ENCODE data around the gene ANXA2R. TPM values are rescaled to one million over a fixed set of nuclear protein-coding genes. Genes with fewer than 3 reads are reported as not detected.
A peak's percentile ranks its signal among the peaks of the same experiment; 100 is the strongest.

The ANXA2R gene
- total and polyA plus RNA-seq, 2 experiments from 2014 or later = 0.56 to 1.2 TPM

DNA sequence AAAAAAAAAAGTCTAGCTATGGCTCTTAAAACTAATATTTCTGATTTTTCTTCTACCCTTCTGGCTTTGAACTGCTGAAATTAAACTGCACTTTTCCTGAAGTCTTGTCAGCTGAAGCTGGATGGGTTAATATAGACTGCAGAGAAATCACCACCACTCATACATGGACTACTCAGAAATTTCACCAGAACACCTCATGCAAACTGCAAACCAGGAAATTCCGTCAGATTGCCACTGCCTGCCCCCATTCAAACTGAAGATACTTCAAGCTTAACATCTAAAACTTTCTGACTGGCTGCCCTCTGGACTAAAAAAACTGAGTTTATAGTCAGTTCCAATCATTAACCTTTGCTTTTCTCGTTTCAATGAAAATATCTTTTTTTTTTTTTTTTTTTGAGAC is 11.6 kb upstream of the ANXA2R start:
- H2AFZ ChIP-seq = no peak overlapping the region
- peaks cover 100% of the 10 kb centered on the region for H3K79me2 ChIP-seq (ENCODE audit: insufficient read depth)
- H3F3A ChIP-seq (ENCODE audit: insufficient read depth) = no peaks in the 10 kb centered on the region
- H3K27ac ChIP-seq = no peak overlapping the region
- no peaks in the 10 kb centered on the region for H3K9me2 ChIP-seq (ENCODE audit: insufficient read depth)
- DNase-seq = no peak
- H3K36me3 ChIP-seq (ENCODE audit: low read depth) = no peaks in the 10 kb centered on the region
- H3K4me2 ChIP-seq (ENCODE audit: unreplicated experiment) = no peak overlapping the region
- no peak overlapping the region for H3K9ac ChIP-seq
- 94 to 98% methylated on average over 2 of the region's 2 CpGs for WGBS, 2 experiments (ENCODE audit: low coverage in 1 of 2, low lambda C conversion rate in 2 of 2, missing lambda C conversion rate in 2 of 2)
- no peaks in the 10 kb centered on the region for H4K20me1 ChIP-seq (ENCODE audit: insufficient read depth)
- H3K4me3 ChIP-seq = no peak overlapping the region
- in situ Hi-C loops (cut with MboI) = no loop called here
- no peak for TF ChIP-seq EZH2 (IDR thresholded peaks at IDR 0.05; ENCODE audit: insufficient read depth, poor library complexity, severe bottlenecking)
- no peak for TF ChIP-seq EZH2phosphoT487 (IDR thresholded peaks at IDR 0.05; ENCODE audit: insufficient read depth, low read depth)
- peaks cover 14% of the 10 kb centered on the region for H3K4me1 ChIP-seq (ENCODE audit: insufficient read depth)
- H3K9me3 ChIP-seq (ENCODE audit: low read depth) = no peaks in the 10 kb centered on the region
- H3K27me3 ChIP-seq (replicated peaks; ENCODE audit: insufficient read depth) = no peaks in the 10 kb centered on the region

DNA sequence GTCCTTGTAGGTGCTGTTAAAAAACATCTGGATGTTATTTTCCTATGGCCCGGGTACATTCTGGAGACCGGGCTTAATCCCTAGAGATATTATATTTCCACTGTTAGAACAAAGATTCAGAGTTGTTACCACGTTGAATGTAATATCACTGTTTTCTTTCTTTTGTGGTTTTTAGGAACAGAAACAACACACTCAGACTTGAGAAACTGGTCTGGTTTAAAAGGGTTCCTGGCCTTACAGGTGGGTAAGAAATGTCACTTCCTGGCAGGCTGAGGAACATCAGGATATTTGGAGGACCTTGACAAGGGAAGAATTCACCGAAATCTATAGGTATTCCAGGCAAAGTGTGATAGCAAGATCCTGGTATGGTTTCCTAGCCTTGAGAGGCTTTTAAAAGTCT is 10.3 kb upstream of the ANXA2R start:
- peaks cover 100% of the 10 kb centered on the region for H3K79me2 ChIP-seq (ENCODE audit: insufficient read depth)
- in situ Hi-C loops (cut with MboI) = no loop called here

DNA sequence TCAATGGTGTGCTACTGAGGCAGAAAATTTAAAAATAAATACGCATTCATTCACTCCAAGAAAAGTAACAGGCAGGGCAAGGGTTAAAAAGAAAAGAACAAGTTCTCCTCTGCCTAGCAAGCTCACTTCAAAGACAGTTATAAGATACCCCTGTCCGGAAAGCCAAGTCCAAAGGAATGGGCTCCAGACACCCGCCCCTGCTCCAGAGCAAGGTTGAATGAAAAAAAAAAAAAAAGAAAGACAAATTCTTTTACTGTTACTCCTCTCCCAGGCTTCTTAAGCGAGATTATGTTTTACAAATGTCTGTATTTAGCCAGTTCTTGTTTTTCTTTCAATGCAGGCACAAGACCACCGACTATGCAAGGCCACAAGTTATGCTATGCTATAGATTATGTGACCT is 9.1 kb upstream of the ANXA2R start:
- no peak for TF ChIP-seq EZH2 (IDR thresholded peaks at IDR 0.05; ENCODE audit: insufficient read depth, poor library complexity, severe bottlenecking)
- TF ChIP-seq EZH2phosphoT487 (IDR thresholded peaks at IDR 0.05; ENCODE audit: insufficient read depth, low read depth) = no peak
- in situ Hi-C loops (cut with MboI) = no loop called here
- H3K36me3 ChIP-seq (ENCODE audit: low read depth) = no peaks in the 10 kb centered on the region
- no peaks in the 10 kb centered on the region for H4K20me1 ChIP-seq (ENCODE audit: insufficient read depth)
- H3K79me2 ChIP-seq (ENCODE audit: insufficient read depth) = peaks cover 100% of the 10 kb centered on the region
- H3K4me2 ChIP-seq (ENCODE audit: unreplicated experiment) = no peak overlapping the region
- H3K9me3 ChIP-seq (ENCODE audit: low read depth) = no peaks in the 10 kb centered on the region
- H3K4me3 ChIP-seq = no peak overlapping the region
- H3K9ac ChIP-seq = peak overlapping the region; percentile 15; the same call in 1 of the 2 replicates
- no peaks in the 10 kb centered on the region for H3F3A ChIP-seq (ENCODE audit: insufficient read depth)
- no peaks in the 10 kb centered on the region for H3K9me2 ChIP-seq (ENCODE audit: insufficient read depth)
- peak; percentile 29 for DNase-seq
- H3K27ac ChIP-seq = no peak overlapping the region
- H3K4me1 ChIP-seq (ENCODE audit: insufficient read depth) = peaks cover 14% of the 10 kb centered on the region
- H3K27me3 ChIP-seq (replicated peaks; ENCODE audit: insufficient read depth) = no peaks in the 10 kb centered on the region
- 73 to 78% methylated on average over 5 of the region's 5 CpGs for WGBS, 2 experiments (ENCODE audit: low coverage in 1 of 2, low lambda C conversion rate in 2 of 2, missing lambda C conversion rate in 2 of 2)
- H2AFZ ChIP-seq = no peak overlapping the region

More for the DNA sequence above, 10.3 kb upstream of the ANXA2R start:
- Histone ChIP-seq H3K36me3 (ENCODE audit: low read depth) (no peaks in the 10 kb centered on the region), H3F3A (ENCODE audit: insufficient read depth) (no peaks in the 10 kb centered on the region), H4K20me1 (ENCODE audit: insufficient read depth) (no peaks in the 10 kb centered on the region), H3K9ac (no peak overlapping the region), H3K27me3 (replicated peaks; ENCODE audit: insufficient read depth) (no peaks in the 10 kb centered on the region), H3K4me3 (no peak overlapping the region), H3K4me1 (ENCODE audit: insufficient read depth) (peaks cover 14% of the 10 kb centered on the region), H3K27ac (no peak overlapping the region), H3K4me2 (ENCODE audit: unreplicated experiment) (no peak overlapping the region), H3K9me3 (ENCODE audit: low read depth) (no peaks in the 10 kb centered on the region), H3K9me2 (ENCODE audit: insufficient read depth) (no peaks in the 10 kb centered on the region), H2AFZ (no peak overlapping the region)
- TF ChIP-seq EZH2phosphoT487 (IDR thresholded peaks at IDR 0.05; ENCODE audit: insufficient read depth, low read depth) (no peak), EZH2 (IDR thresholded peaks at IDR 0.05; ENCODE audit: insufficient read depth, poor library complexity, severe bottlenecking) (no peak)
- DNase-seq = no peak
- 28 to 33% methylated on average over 4 of the region's 4 CpGs for WGBS, 2 experiments (ENCODE audit: low coverage in 1 of 2, low lambda C conversion rate in 2 of 2, missing lambda C conversion rate in 2 of 2)

DNA sequence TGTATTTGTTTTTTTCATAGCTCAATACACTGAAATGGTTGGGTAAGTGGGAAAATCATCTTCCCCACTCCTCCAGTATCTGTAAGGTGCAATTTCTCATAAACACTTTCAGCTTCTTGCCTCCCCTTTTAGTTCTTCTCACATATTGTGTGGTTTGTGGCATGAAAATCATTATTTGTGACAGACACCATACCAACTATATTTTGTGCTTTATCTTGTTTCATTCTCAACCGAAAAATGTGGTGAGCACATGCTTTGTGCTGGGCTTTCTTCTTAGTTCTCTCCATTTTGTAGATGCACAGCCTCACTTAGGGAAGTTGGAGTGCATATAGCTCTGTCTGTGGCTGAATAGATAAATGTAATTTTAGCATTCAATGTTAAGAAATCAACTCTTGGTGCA is 6.4 kb upstream of the ANXA2R start:
- no peaks in the 10 kb centered on the region for H3K27me3 ChIP-seq (replicated peaks; ENCODE audit: insufficient read depth)
- 59 to 64% methylated on average over 1 of the region's 1 CpG for WGBS, 2 experiments (ENCODE audit: low coverage in 1 of 2, low lambda C conversion rate in 2 of 2, missing lambda C conversion rate in 2 of 2)
- H3K4me1 ChIP-seq (ENCODE audit: insufficient read depth) = peaks cover 14% of the 10 kb centered on the region
- H3K4me3 ChIP-seq = no peak overlapping the region
- no peaks in the 10 kb centered on the region for H4K20me1 ChIP-seq (ENCODE audit: insufficient read depth)
- H3F3A ChIP-seq (ENCODE audit: insufficient read depth) = peaks cover 3% of the 10 kb centered on the region
- H3K9ac ChIP-seq = no peak overlapping the region
- no peak overlapping the region for H3K4me2 ChIP-seq (ENCODE audit: unreplicated experiment)
- H2AFZ ChIP-seq = no peak overlapping the region
- in situ Hi-C loops (cut with MboI) = no loop called here
- H3K9me2 ChIP-seq (ENCODE audit: insufficient read depth) = no peaks in the 10 kb centered on the region
- DNase-seq = no peak
- no peaks in the 10 kb centered on the region for H3K9me3 ChIP-seq (ENCODE audit: low read depth)
- peaks cover 75% of the 10 kb centered on the region for H3K79me2 ChIP-seq (ENCODE audit: insufficient read depth)
- H3K36me3 ChIP-seq (ENCODE audit: low read depth) = no peaks in the 10 kb centered on the region
- no peak overlapping the region for H3K27ac ChIP-seq
- no peak for TF ChIP-seq EZH2phosphoT487 (IDR thresholded peaks at IDR 0.05; ENCODE audit: insufficient read depth, low read depth)
- TF ChIP-seq EZH2 (IDR thresholded peaks at IDR 0.05; ENCODE audit: insufficient read depth, poor library complexity, severe bottlenecking) = no peak

DNA sequence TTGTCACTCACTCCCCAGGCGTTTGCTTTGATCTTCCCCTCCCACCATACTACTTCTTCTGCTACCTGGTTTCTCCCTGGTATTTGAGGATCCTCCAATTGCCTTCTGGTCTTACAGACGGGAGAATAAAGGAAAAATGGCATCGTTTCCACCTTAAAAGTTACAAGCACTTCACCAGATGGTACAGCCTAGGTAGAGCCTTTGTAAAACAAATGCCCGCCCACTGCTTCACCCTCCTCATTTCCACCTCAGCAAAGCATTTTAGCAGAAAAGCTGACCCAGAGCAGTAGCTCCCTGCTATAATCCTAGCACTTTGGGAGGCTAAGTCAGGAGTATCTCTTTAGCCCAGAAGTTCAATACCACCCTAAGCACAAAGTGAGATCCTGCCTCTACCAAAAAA is 5.1 kb upstream of the ANXA2R start:
- Histone ChIP-seq H4K20me1 (ENCODE audit: insufficient read depth) (no peaks in the 10 kb centered on the region), H3K9me2 (ENCODE audit: insufficient read depth) (no peaks in the 10 kb centered on the region), H3K9ac (no peak overlapping the region), H3K9me3 (ENCODE audit: low read depth) (no peaks in the 10 kb centered on the region), H3K4me3 (no peak overlapping the region), H3K79me2 (ENCODE audit: insufficient read depth) (peaks cover 63% of the 10 kb centered on the region), H3K27me3 (replicated peaks; ENCODE audit: insufficient read depth) (no peaks in the 10 kb centered on the region), H2AFZ (no peak overlapping the region), H3K4me2 (ENCODE audit: unreplicated experiment) (no peak overlapping the region), H3K27ac (no peak overlapping the region), H3K36me3 (ENCODE audit: low read depth) (no peaks in the 10 kb centered on the region), H3F3A (ENCODE audit: insufficient read depth) (peaks cover 15% of the 10 kb centered on the region), H3K4me1 (ENCODE audit: insufficient read depth) (peaks cover 14% of the 10 kb centered on the region)
- in situ Hi-C loops (cut with MboI) = no loop called here
- 62 to 65% methylated on average over 4 of the region's 4 CpGs for WGBS, 2 experiments (ENCODE audit: low coverage in 1 of 2, low lambda C conversion rate in 2 of 2, missing lambda C conversion rate in 2 of 2)
- no peak for TF ChIP-seq EZH2 (IDR thresholded peaks at IDR 0.05; ENCODE audit: insufficient read depth, poor library complexity, severe bottlenecking)
- no peak for TF ChIP-seq EZH2phosphoT487 (IDR thresholded peaks at IDR 0.05; ENCODE audit: insufficient read depth, low read depth)
- no peak for DNase-seq
